DND-41 (cell line): Measurements from ENCODE around the gene CERK.

Experiments
- ATAC-seq: fragments of 200-7000 bp; cut with Tn5 transposase; 3 replicates; pipeline ENCODE4 v1.9.1; 2021; ENCODE audit warnings: low read depth; ENCODE audit not compliant: insufficient read depth
- DNase-seq: peaks from one replicate; pipeline ENCODE4 v3.0.0-alpha.2; 2020
- H2AFZ ChIP-seq: 2 replicates; pipeline ENCODE4 v1.6.0; 2012; ENCODE audit warnings: low read depth, low read length
- H3K27ac ChIP-seq: 2 replicates; pipeline ENCODE4 v1.5.1; 2012; ENCODE audit warnings: low read length, inconsistent platforms
- H3K27me3 ChIP-seq: fragments of 200-600 bp; sonication (generic); 2 replicates; pipeline ENCODE4 v1.6.0; 2012; ENCODE audit warnings: low read length, mild to moderate bottlenecking, inconsistent platforms; ENCODE audit not compliant: insufficient read depth, poor library complexity
- H3K36me3 ChIP-seq: 2 replicates; pipeline ENCODE4 v1.5.1; 2012; ENCODE audit warnings: low read length, inconsistent platforms; ENCODE audit not compliant: insufficient read depth
- H3K4me1 ChIP-seq: 2 replicates; pipeline ENCODE4 v1.5.1; 2012; ENCODE audit warnings: mild to moderate bottlenecking, low read length; ENCODE audit not compliant: insufficient read depth
- H3K4me2 ChIP-seq: 2 replicates; pipeline ENCODE4 v1.6.0; 2012; ENCODE audit warnings: mild to moderate bottlenecking, moderate library complexity, low read length, inconsistent platforms; ENCODE audit not compliant: insufficient read depth
- H3K4me3 ChIP-seq, 2 experiments: fragments of 200-600 bp in 1 of 2; shearing (Covaris generic) in 1 of 2; 2 replicates each; pipeline ENCODE4 v1.5.1; 2012 to 2016; ENCODE audit warnings: inconsistent platforms in 2 of 2, low read length in 2 of 2, mild to moderate bottlenecking in 2 of 2, low read depth in 1 of 2, moderate library complexity in 1 of 2
- H3K79me2 ChIP-seq: 2 replicates; pipeline ENCODE4 v1.6.0; 2012; ENCODE audit warnings: low read length, inconsistent platforms; ENCODE audit not compliant: insufficient read depth
- H3K9ac ChIP-seq: 2 replicates; pipeline ENCODE4 v1.6.0; 2012; ENCODE audit warnings: low read depth, mild to moderate bottlenecking, inconsistent platforms, low read length, moderate library complexity
- H3K9me3 ChIP-seq: 2 replicates; pipeline ENCODE4 v1.5.1; 2012; ENCODE audit warnings: low read length, moderate library complexity, mild to moderate bottlenecking, inconsistent platforms; ENCODE audit not compliant: insufficient read depth, severe bottlenecking
- H4K20me1 ChIP-seq: 2 replicates; pipeline ENCODE4 v1.6.0; 2012; ENCODE audit warnings: low read length; ENCODE audit not compliant: insufficient read depth
- CTCF ChIP-seq: IDR thresholded peaks from 2 replicates; pipeline ENCODE4 v1.5.1; 2012; ENCODE audit warnings: borderline replicate concordance, low read length, moderate library complexity, mild to moderate bottlenecking; ENCODE audit not compliant: poor library complexity, severe bottlenecking; ENCODE audit errors: extremely low read depth
- EZH2 ChIP-seq: IDR thresholded peaks from 3 replicates; pipeline ENCODE4 v1.6.1; 2012; ENCODE audit warnings: borderline replicate concordance, low read depth, mild to moderate bottlenecking, moderate library complexity, low read length, inconsistent platforms; ENCODE audit not compliant: severe bottlenecking

The CERK gene

DNA sequence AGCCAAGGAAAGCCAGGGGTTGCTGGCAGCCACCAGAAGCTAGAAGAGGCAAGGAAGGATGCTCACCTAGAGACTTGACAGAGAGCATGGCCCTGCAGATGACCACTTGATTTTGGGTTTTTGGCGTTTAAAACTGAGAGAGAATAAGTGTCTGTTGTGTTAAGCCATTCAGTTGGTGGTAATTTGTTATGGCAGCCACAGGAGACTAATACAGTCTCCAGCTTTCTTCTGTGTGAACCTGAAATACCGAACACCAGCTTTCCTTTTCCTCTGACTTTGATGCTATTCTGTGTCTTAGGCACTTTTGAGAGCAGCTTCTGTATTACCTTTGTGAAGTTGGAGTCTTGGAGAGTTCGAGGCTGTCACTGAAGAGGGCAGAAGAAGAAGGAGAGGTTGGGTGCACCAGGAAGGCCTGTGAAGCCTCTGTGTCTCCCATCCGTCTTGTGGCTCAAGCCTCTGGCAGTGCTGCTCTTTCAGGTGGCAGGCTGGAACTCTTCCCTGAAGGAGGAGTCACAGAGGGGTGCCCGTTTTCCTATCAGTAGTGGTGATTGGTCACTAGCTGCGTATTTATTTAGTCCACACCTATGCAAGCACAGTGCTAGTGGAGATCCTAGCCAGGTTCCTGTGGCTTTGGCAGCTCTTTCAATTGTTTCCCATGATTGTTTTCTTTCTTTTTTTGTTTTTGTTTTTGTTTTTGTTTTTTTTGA is 26.9 kb upstream of the CERK start:
- no peaks in the 10 kb centered on the region for H3K9me3 ChIP-seq
- H3K4me3 ChIP-seq = no peak overlapping the region
- peaks cover 40% of the 10 kb centered on the region for H3K4me1 ChIP-seq
- H3K9ac ChIP-seq = no peak overlapping the region
- peaks cover 24% of the 10 kb centered on the region; the same call in 1 of the 2 replicates for H4K20me1 ChIP-seq
- peak overlapping the region; percentile 77 for H3K4me2 ChIP-seq
- no peaks in the 10 kb centered on the region for H3K27me3 ChIP-seq
- ATAC-seq (no peak), DNase-seq (no peak)
- no peak overlapping the region for H2AFZ ChIP-seq
- H3K27ac ChIP-seq = no peak overlapping the region
- TF ChIP-seq CTCF (no peak), EZH2 (no peak)
- H3K79me2 ChIP-seq = peaks cover 84% of the 10 kb centered on the region
- H3K36me3 ChIP-seq = peaks cover 12% of the 10 kb centered on the region

- H3K4me3 ChIP-seq = 0 out of 4 replicates have a peak overlapping the region, but pooled peaks of 1 of the 2 experiments have one; percentile 1
- peaks cover 40% of the 10 kb centered on the region for H3K4me1 ChIP-seq
These were observed 26.2 kb upstream of the CERK start for GRCh38 chr22:46764140-46764680.

GRCh38 chr22:46763051-46763705 is 25.1 kb upstream of the CERK start:
- ATAC-seq (peak; percentile 17), DNase-seq (peak; percentile 62)
- Histone ChIP-seq H3K9me3 (no peaks in the 10 kb centered on the region), H3K27me3 (no peaks in the 10 kb centered on the region), H3K4me3 (peak overlapping the region; percentile 80 to 94), H3K9ac (peak overlapping the region; percentile 87), H4K20me1 (peaks cover 10% of the 10 kb centered on the region; the same call in 1 of the 2 replicates), H2AFZ (peak overlapping the region; percentile 95), H3K27ac (peak overlapping the region; percentile 91), H3K4me1 (peaks cover 40% of the 10 kb centered on the region), H3K79me2 (peaks cover 67% of the 10 kb centered on the region), H3K36me3 (peaks cover 12% of the 10 kb centered on the region), H3K4me2 (peak overlapping the region; percentile 77)
- TF ChIP-seq CTCF = no peak

More at GRCh38 chr22:46764140-46764680, 26.2 kb upstream of the CERK start:
- Histone ChIP-seq H3K4me2 (peak overlapping the region; percentile 77), H3K9ac (no peak overlapping the region; the same call in 1 of the 2 replicates), H2AFZ (no peak overlapping the region), H3K27me3 (no peaks in the 10 kb centered on the region), H3K79me2 (peaks cover 76% of the 10 kb centered on the region), H3K9me3 (no peaks in the 10 kb centered on the region), H3K27ac (0 out of 2 replicates have a peak overlapping the region, but pooled peaks have one; percentile 12), H4K20me1 (peaks cover 16% of the 10 kb centered on the region; the same call in 1 of the 2 replicates), H3K36me3 (peaks cover 12% of the 10 kb centered on the region)
- TF ChIP-seq CTCF (no peak), EZH2 (no peak)
- DNase-seq (no peak), ATAC-seq (no peak)
